Measurements from ENCODE around the gene ATP6V0A4. TPM values are rescaled to one million over a fixed set of nuclear protein-coding genes. Genes with fewer than 3 reads are reported as not detected.
"Not testable (repeated sequence)": the region's sequence is repeated elsewhere in the genome, so short reads cannot be mapped to it uniquely, and the experiment has no call there.

The ATP6V0A4 gene
- total RNA-seq, 1 experiment from 2014 or later: 9.1 TPM

- Histone ChIP-seq H4K20me1 (ENCODE audit: insufficient read depth) (no peaks in the 10 kb centered on the region), H3K9me3 (ENCODE audit: insufficient read depth, low read depth) (no peaks in the 10 kb centered on the region), H3K4me1 (replicated peaks; ENCODE audit: insufficient read depth) (no peaks in the 10 kb centered on the region), H3K4me2 (no peak overlapping the region), H2AFZ (no peak overlapping the region), H3F3A (ENCODE audit: insufficient read depth, low read depth) (no peaks in the 10 kb centered on the region), H3K27me3 (ENCODE audit: insufficient read depth, low read depth) (no peaks in the 10 kb centered on the region), H3K9me2 (ENCODE audit: insufficient read depth) (no peaks in the 10 kb centered on the region), H3K27ac (no peak overlapping the region), H3K36me3 (ENCODE audit: low read depth) (no peaks in the 10 kb centered on the region), H3K4me3 (no peak overlapping the region), H3K79me2 (ENCODE audit: low read depth) (no peaks in the 10 kb centered on the region)
- ChIA-PET POLR2A (ENCODE audit: unreplicated experiment) (no interaction called here), CTCF (no interaction called here)
- TF ChIP-seq EZH2 (IDR thresholded peaks at IDR 0.05; ENCODE audit: low read depth) (no peak), CTCF (conservative IDR thresholded peaks at IDR 0.05) (no peak)
- intact Hi-C loops (cut with micrococcal nuclease; ENCODE audit: unreplicated experiment): no loop called here
- no TSS peak for BruUV-seq (replicated peaks)
- DNase-seq: no peak
Observed at GRCh38 chr7:138813945-138814344, 15.9 kb upstream of the ATP6V0A4 start.

- H3K4me2 ChIP-seq; H3F3A ChIP-seq (ENCODE audit: insufficient read depth, low read depth); H3K27ac ChIP-seq; H4K20me1 ChIP-seq (ENCODE audit: insufficient read depth); H3K4me1 ChIP-seq (replicated peaks; ENCODE audit: insufficient read depth); H3K79me2 ChIP-seq (ENCODE audit: low read depth); H2AFZ ChIP-seq; CTCF ChIA-PET; H3K9me2 ChIP-seq (ENCODE audit: insufficient read depth); H3K36me3 ChIP-seq (ENCODE audit: low read depth); H3K27me3 ChIP-seq (ENCODE audit: insufficient read depth, low read depth); BruUV-seq (replicated peaks); H3K4me3 ChIP-seq; H3K9me3 ChIP-seq (ENCODE audit: insufficient read depth, low read depth); POLR2A ChIA-PET (ENCODE audit: unreplicated experiment); intact Hi-C loops (cut with micrococcal nuclease; ENCODE audit: unreplicated experiment); DNase-seq: not testable (repeated sequence)
Observed at GRCh38 chr7:138811327-138811726, 13.3 kb upstream of the ATP6V0A4 start.

- BruUV-seq (replicated peaks): no TSS peak
- Histone ChIP-seq H2AFZ (no peak overlapping the region), H3K79me2 (ENCODE audit: low read depth) (no peaks in the 10 kb centered on the region), H3K4me3 (no peak overlapping the region), H3K9me3 (ENCODE audit: insufficient read depth, low read depth) (no peaks in the 10 kb centered on the region; the same call in 1 of the 2 replicates), H3K36me3 (ENCODE audit: low read depth) (no peaks in the 10 kb centered on the region), H3K4me1 (replicated peaks; ENCODE audit: insufficient read depth) (no peaks in the 10 kb centered on the region), H3K27me3 (ENCODE audit: insufficient read depth, low read depth) (no peaks in the 10 kb centered on the region), H3K4me2 (no peak overlapping the region), H3F3A (ENCODE audit: insufficient read depth, low read depth) (no peaks in the 10 kb centered on the region), H4K20me1 (ENCODE audit: insufficient read depth) (no peaks in the 10 kb centered on the region), H3K9me2 (ENCODE audit: insufficient read depth) (no peaks in the 10 kb centered on the region), H3K27ac (no peak overlapping the region)
- intact Hi-C loops (cut with micrococcal nuclease; ENCODE audit: unreplicated experiment): no loop called here
- ChIA-PET POLR2A (ENCODE audit: unreplicated experiment) (no interaction called here), CTCF (no interaction called here)
- no peak for TF ChIP-seq EZH2 (IDR thresholded peaks at IDR 0.05; ENCODE audit: low read depth)
- TF ChIP-seq CTCF (conservative IDR thresholded peaks at IDR 0.05): no peak
- no peak for DNase-seq
Observed at GRCh38 chr7:138809346-138809745, 11.3 kb upstream of the ATP6V0A4 start.

- no peaks in the 10 kb centered on the region for H4K20me1 ChIP-seq (ENCODE audit: insufficient read depth)
- ChIA-PET POLR2A (ENCODE audit: unreplicated experiment) (no interaction called here), CTCF (no interaction called here)
- no peaks in the 10 kb centered on the region for H3K36me3 ChIP-seq (ENCODE audit: low read depth)
- no peak overlapping the region for H3K27ac ChIP-seq
- intact Hi-C loops (cut with micrococcal nuclease; ENCODE audit: unreplicated experiment): no loop called here
- H3K27me3 ChIP-seq (ENCODE audit: insufficient read depth, low read depth): no peaks in the 10 kb centered on the region
- no peak for DNase-seq
- BruUV-seq (replicated peaks): no TSS peak
- no peaks in the 10 kb centered on the region; the same call in 1 of the 2 replicates for H3K9me3 ChIP-seq (ENCODE audit: insufficient read depth, low read depth)
- no peaks in the 10 kb centered on the region for H3K4me1 ChIP-seq (replicated peaks; ENCODE audit: insufficient read depth)
- no peak overlapping the region for H3K4me3 ChIP-seq
- H3K79me2 ChIP-seq (ENCODE audit: low read depth): no peaks in the 10 kb centered on the region
- H3F3A ChIP-seq (ENCODE audit: insufficient read depth, low read depth): no peaks in the 10 kb centered on the region
- TF ChIP-seq EZH2 (IDR thresholded peaks at IDR 0.05; ENCODE audit: low read depth): no peak
- no peak for TF ChIP-seq CTCF (conservative IDR thresholded peaks at IDR 0.05)
- no peak overlapping the region for H3K4me2 ChIP-seq
- H2AFZ ChIP-seq: no peak overlapping the region
- no peaks in the 10 kb centered on the region for H3K9me2 ChIP-seq (ENCODE audit: insufficient read depth)
Observed at GRCh38 chr7:138804618-138805017, 6.6 kb upstream of the ATP6V0A4 start.
